ENCODE results near the gene SLC6A3. TPM values are rescaled to one million over a fixed set of nuclear protein-coding genes. Genes with fewer than 3 reads are reported as not detected.

Gene SLC6A3
- total RNA-seq, 1 donor from 2014 or later: not detected

- Mint-ChIP-seq H3K4me3 (ENCODE audit: unreplicated experiment) (no peak overlapping the region), H3K36me3 (ENCODE audit: low read depth) (no peaks in the 10 kb centered on the region), H3K27ac (ENCODE audit: unreplicated experiment) (no peak overlapping the region), H3K9me3 (ENCODE audit: low read depth) (peaks cover 4% of the 10 kb centered on the region), H3K27me3 (ENCODE audit: low read depth) (peaks cover 60% of the 10 kb centered on the region), H3K4me1 (ENCODE audit: low read depth) (no peaks in the 10 kb centered on the region)
- TF ChIP-seq CTCF (IDR thresholded peaks at IDR 0.05): no peak
- no peak for DNase-seq (ENCODE audit: low spot score)
These were observed 53.0 kb downstream of the SLC6A3 start for GRCh38 chr5:1392261-1392660.

DNA sequence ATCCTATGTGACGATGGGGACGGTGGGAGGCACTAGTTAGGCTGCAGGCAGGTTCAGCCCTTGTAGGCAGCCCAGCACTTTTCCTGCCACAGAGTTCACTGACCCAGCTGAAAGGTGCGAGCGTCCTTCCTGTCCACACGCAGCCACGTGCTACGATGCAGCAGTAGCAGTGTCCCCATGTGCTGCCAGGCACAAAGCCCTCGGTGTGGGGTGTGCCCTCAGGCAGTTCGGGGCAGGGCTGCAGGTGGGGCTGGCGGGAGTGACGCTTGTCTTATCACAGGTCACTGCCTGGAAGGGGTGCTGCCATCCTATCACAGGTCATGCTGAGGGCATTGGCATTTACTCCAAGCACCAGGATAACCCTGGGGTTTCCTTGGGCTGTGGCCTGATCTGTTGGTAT lies 53.5 kb downstream of the SLC6A3 start:
- H3K4me1 Mint-ChIP-seq (ENCODE audit: low read depth): peaks cover 4% of the 10 kb centered on the region
- H3K9me3 Mint-ChIP-seq (ENCODE audit: low read depth): peaks cover 4% of the 10 kb centered on the region
- no peaks in the 10 kb centered on the region for H3K36me3 Mint-ChIP-seq (ENCODE audit: low read depth)
- H3K27me3 Mint-ChIP-seq (ENCODE audit: low read depth): peaks cover 61% of the 10 kb centered on the region
- TF ChIP-seq CTCF (IDR thresholded peaks at IDR 0.05): no peak
- no peak for DNase-seq (ENCODE audit: low spot score)
- no peak overlapping the region for H3K4me3 Mint-ChIP-seq (ENCODE audit: unreplicated experiment)
- H3K27ac Mint-ChIP-seq (ENCODE audit: unreplicated experiment): no peak overlapping the region

GRCh38 chr5:1390861-1391600 lies 54.2 kb downstream of the SLC6A3 start:
- DNase-seq (ENCODE audit: low spot score): no peak
- H3K36me3 Mint-ChIP-seq (ENCODE audit: low read depth): no peaks in the 10 kb centered on the region
- peaks cover 60% of the 10 kb centered on the region for H3K27me3 Mint-ChIP-seq (ENCODE audit: low read depth)

DNA sequence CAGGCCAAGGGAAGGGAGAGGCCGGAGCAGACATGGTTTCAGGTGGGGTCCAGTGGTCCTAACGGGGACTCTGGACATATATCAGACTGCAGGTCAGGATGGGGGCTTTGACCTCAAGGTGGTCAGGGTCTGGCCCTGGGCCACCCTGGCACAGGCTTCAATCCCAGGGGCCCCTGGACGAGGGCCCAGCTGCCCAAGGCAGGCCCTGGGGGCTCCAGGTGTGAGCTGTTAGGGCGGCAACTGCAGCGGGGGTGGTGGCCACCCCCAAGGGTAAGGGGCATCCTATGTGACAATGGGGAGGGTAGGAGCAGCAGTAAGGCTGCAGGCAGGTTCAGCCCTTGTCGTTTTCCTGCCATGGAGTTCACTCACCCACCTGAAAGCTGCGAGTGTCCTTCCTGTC lies 54.9 kb downstream of the SLC6A3 start:
- no peak overlapping the region for H3K4me3 Mint-ChIP-seq (ENCODE audit: unreplicated experiment)
- peaks cover 4% of the 10 kb centered on the region for H3K9me3 Mint-ChIP-seq (ENCODE audit: low read depth)
- H3K27ac Mint-ChIP-seq (ENCODE audit: unreplicated experiment): no peak overlapping the region
- H3K4me1 Mint-ChIP-seq (ENCODE audit: low read depth): peaks cover 15% of the 10 kb centered on the region
- no peak for TF ChIP-seq CTCF (IDR thresholded peaks at IDR 0.05)
- H3K27me3 Mint-ChIP-seq (ENCODE audit: low read depth): peaks cover 58% of the 10 kb centered on the region
- no peaks in the 10 kb centered on the region for H3K36me3 Mint-ChIP-seq (ENCODE audit: low read depth)
- DNase-seq (ENCODE audit: low spot score): no peak

More at GRCh38 chr5:1390861-1391600, 54.2 kb downstream of the SLC6A3 start:
- Mint-ChIP-seq H3K4me3 (ENCODE audit: unreplicated experiment) (no peak overlapping the region), H3K4me1 (ENCODE audit: low read depth) (peaks cover 11% of the 10 kb centered on the region), H3K27ac (ENCODE audit: unreplicated experiment) (no peak overlapping the region), H3K9me3 (ENCODE audit: low read depth) (peaks cover 4% of the 10 kb centered on the region)
- no peak for TF ChIP-seq CTCF (IDR thresholded peaks at IDR 0.05)

- H3K4me3 Mint-ChIP-seq (ENCODE audit: unreplicated experiment): no peak overlapping the region
- peaks cover 4% of the 10 kb centered on the region for H3K9me3 Mint-ChIP-seq (ENCODE audit: low read depth)
- TF ChIP-seq CTCF (IDR thresholded peaks at IDR 0.05): no peak
- no peaks in the 10 kb centered on the region for H3K36me3 Mint-ChIP-seq (ENCODE audit: low read depth)
- H3K27me3 Mint-ChIP-seq (ENCODE audit: low read depth): peaks cover 54% of the 10 kb centered on the region
- no peak for DNase-seq (ENCODE audit: low spot score)
- H3K27ac Mint-ChIP-seq (ENCODE audit: unreplicated experiment): no peak overlapping the region
- H3K4me1 Mint-ChIP-seq (ENCODE audit: low read depth): peaks cover 15% of the 10 kb centered on the region
These were observed 56.8 kb downstream of the SLC6A3 start for GRCh38 chr5:1388383-1388967.

Data from chondrocyte (in vitro differentiated cells).